A673 (cell line): ENCODE results near the gene LUZP1. TPM values are rescaled to one million over a fixed set of nuclear protein-coding genes. Genes with fewer than 3 reads are reported as not detected.
A peak's percentile ranks its signal among the peaks of the same experiment; 100 is the strongest.

Experiments
- BruUV-seq: library from RNA; stranded (reverse); fragments of 400-500 nt; replicated peaks from 2 replicates; lab custom pipeline; 2021; lab: Mats Ljungman, UMichigan
- CTCF ChIA-PET: fragments of 300-600 bp; sonication (Branson Sonifier 250); formaldehyde crosslinking; loops from one replicate; lab custom pipeline; 2022; ENCODE audit warnings: antibody characterized with exemption; lab: Charles Lee
- POLR2A ChIA-PET: fragments of 300-600 bp; sonication (Branson Sonifier 250); formaldehyde crosslinking; loops from one replicate; lab custom pipeline; 2022; ENCODE audit warnings: antibody characterized with exemption; ENCODE audit not compliant: low non-redundant PET; lab: Charles Lee
- DNase-seq: peaks from one replicate; pipeline ENCODE4 v3.0.0-alpha.2; 2015; ENCODE audit warnings: low spot score
- H3K27ac ChIP-seq: fragments of 200-600 bp; sonication (generic); 2 replicates; pipeline ENCODE4 v1.5.1; 2016; ENCODE audit warnings: mixed run types, low read depth, mild to moderate bottlenecking, mixed read lengths, antibody characterized with exemption, low read length; ENCODE audit not compliant: poor library complexity, severe bottlenecking
- H3K27me3 ChIP-seq: fragments of 200-600 bp; sonication (generic); replicated peaks from 2 replicates; pipeline ENCODE4 v1.6.1; 2017; ENCODE audit warnings: mixed run types, low read depth, mild to moderate bottlenecking, mixed read lengths, antibody characterized with exemption, low read length; ENCODE audit not compliant: insufficient read depth, poor library complexity
- H3K36me3 ChIP-seq: fragments of 200-600 bp; sonication (generic); 2 replicates; pipeline ENCODE4 v1.6.1; 2016; ENCODE audit warnings: mixed run types, mild to moderate bottlenecking, mixed read lengths, antibody characterized with exemption, low read length; ENCODE audit not compliant: insufficient read depth, poor library complexity, severe bottlenecking
- H3K4me1 ChIP-seq: fragments of 200-600 bp; sonication (generic); 2 replicates; pipeline ENCODE4 v1.6.1; 2017; ENCODE audit warnings: mixed run types, mild to moderate bottlenecking, mixed read lengths, antibody characterized with exemption, low read length; ENCODE audit not compliant: insufficient read depth, poor library complexity, severe bottlenecking
- H3K4me3 ChIP-seq: fragments of 200-600 bp; sonication (generic); 2 replicates; pipeline ENCODE4 v1.5.1; 2016; ENCODE audit warnings: low read depth, mixed run types, mild to moderate bottlenecking, mixed read lengths, low read length; ENCODE audit not compliant: poor library complexity, severe bottlenecking
- H3K9me3 ChIP-seq: fragments of 200-600 bp; sonication (generic); 2 replicates; pipeline ENCODE4 v1.6.1; 2016; ENCODE audit warnings: mixed run types, low read depth, mild to moderate bottlenecking, mixed read lengths, antibody characterized with exemption, low read length; ENCODE audit not compliant: poor library complexity, severe bottlenecking
- CTCF ChIP-seq: fragments of 300-800, 200-600 bp; sonication (generic); conservative IDR thresholded peaks from 2 replicates; pipeline ENCODE4 v1.5.1; 2017; ENCODE audit warnings: low read depth, mild to moderate bottlenecking, antibody characterized with exemption, low read length, moderate library complexity, mixed read lengths
- EZH2 ChIP-seq: fragments of 200-600 bp; sonication (generic); IDR thresholded peaks from 2 replicates; pipeline ENCODE4 v1.6.1; 2017; ENCODE audit warnings: borderline replicate concordance, low read depth, mild to moderate bottlenecking, mixed read lengths, antibody characterized with exemption, low read length; ENCODE audit not compliant: poor library complexity, severe bottlenecking
- intact Hi-C: fragments of 100-400 bp; cut with micrococcal nuclease; formaldehyde crosslinking; loops from one replicate; pipeline ENCODE4 v1.10.0; 2022; ENCODE audit not compliant: unreplicated experiment
- total RNA-seq: library from RNA; stranded (reverse); gene quantifications from 2 replicates; pipeline ENCODE4 v1.2.3, GENCODE V29; 2021

LUZP1 gene
- total RNA-seq, 1 experiment from 2014 or later, result 34.9 TPM

GRCh38 chr1:23101887-23102286, 66.8 kb downstream of the LUZP1 start:
- CTCF ChIA-PET, result interaction anchor here (1.0 kb wide), 1 partner anchor 83 kb away, joined by 4 read pairs; no protein-coding TSS in a partner anchor
- Histone ChIP-seq H3K36me3 (no peaks in the 10 kb centered on the region), H3K27ac (peak overlapping the region; percentile 44), H3K4me3 (no peak overlapping the region), H3K9me3 (no peaks in the 10 kb centered on the region), H3K4me1 (peaks cover 39% of the 10 kb centered on the region), H3K27me3 (no peaks in the 10 kb centered on the region)
- POLR2A ChIA-PET, result no interaction called here
- intact Hi-C loops, result no loop called here
- BruUV-seq, result no TSS peak
- no peak for DNase-seq
- TF ChIP-seq EZH2 (no peak), CTCF (no peak)

DNA sequence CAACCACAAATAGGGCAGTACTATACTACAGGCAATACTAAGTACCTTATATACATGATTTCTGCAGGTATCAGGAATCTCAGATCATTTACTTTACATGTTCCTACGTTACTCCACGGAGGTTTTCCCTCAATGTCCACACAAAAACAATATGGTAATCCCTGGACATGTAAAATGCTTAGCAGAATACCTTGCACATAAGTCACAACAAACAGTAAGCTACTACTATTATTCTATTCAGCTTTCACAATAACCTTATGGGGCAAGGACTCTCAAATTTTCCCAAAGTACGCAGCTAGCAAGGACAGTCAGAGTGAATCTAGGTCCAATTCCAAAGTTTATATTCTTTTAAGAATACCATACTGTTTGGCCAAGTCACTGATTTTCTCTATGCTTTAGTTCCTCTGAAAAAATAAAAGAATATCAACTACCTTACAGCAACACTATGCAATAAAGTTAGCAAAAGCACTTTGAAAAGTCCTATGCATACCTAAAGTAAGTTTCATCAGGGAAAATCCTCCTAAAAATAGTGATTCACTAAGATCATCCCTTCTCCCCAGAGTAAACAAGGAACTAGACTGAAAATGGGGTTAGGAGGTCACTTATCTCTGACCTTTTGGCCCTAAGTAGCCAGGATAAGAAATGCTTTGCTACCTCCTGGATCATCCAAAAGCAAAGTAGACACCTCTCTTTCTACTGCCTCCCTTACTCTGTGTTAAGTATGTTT, 67.4 kb downstream of the LUZP1 start:
- H3K27me3 ChIP-seq, result no peaks in the 10 kb centered on the region
- CTCF ChIA-PET, result interaction anchor here (0.5 to 3.2 kb wide), 3 partner anchors 78 to 84 kb away, joined by 3 to 51 read pairs (median 4); no protein-coding TSS in a partner anchor
- POLR2A ChIA-PET, result interaction anchor here (0.6 kb wide), 1 partner anchor 16 kb away, joined by 3 read pairs; no protein-coding TSS in a partner anchor
- DNase-seq, result no peak
- peaks cover 39% of the 10 kb centered on the region for H3K4me1 ChIP-seq
- no TSS peak for BruUV-seq
- no peaks in the 10 kb centered on the region for H3K9me3 ChIP-seq
- intact Hi-C loops, result no loop called here
- no peak for TF ChIP-seq EZH2
- no peak for TF ChIP-seq CTCF
- H3K36me3 ChIP-seq, result no peaks in the 10 kb centered on the region
- peak overlapping the region; percentile 14 for H3K27ac ChIP-seq
- no peak overlapping the region for H3K4me3 ChIP-seq

GRCh38 chr1:23100074-23100748, 68.4 kb downstream of the LUZP1 start:
- H3K4me3 ChIP-seq, result no peak overlapping the region
- CTCF ChIA-PET, result interaction anchor here (0.5 to 3.2 kb wide), 5 partner anchors 63 to 440 kb away, joined by 3 to 51 read pairs (median 3); no protein-coding TSS in a partner anchor
- H3K27ac ChIP-seq, result peak overlapping the region; percentile 14
- POLR2A ChIA-PET, result no interaction called here
- TF ChIP-seq CTCF (no peak), EZH2 (no peak)
- intact Hi-C loops, result no loop called here
- no TSS peak for BruUV-seq
- DNase-seq, result peak; percentile 32
- H3K27me3 ChIP-seq, result no peaks in the 10 kb centered on the region
- H3K36me3 ChIP-seq, result no peaks in the 10 kb centered on the region
- no peaks in the 10 kb centered on the region for H3K9me3 ChIP-seq
- peaks cover 39% of the 10 kb centered on the region for H3K4me1 ChIP-seq
